ENCODE results near the gene CATSPER1.

DNA sequence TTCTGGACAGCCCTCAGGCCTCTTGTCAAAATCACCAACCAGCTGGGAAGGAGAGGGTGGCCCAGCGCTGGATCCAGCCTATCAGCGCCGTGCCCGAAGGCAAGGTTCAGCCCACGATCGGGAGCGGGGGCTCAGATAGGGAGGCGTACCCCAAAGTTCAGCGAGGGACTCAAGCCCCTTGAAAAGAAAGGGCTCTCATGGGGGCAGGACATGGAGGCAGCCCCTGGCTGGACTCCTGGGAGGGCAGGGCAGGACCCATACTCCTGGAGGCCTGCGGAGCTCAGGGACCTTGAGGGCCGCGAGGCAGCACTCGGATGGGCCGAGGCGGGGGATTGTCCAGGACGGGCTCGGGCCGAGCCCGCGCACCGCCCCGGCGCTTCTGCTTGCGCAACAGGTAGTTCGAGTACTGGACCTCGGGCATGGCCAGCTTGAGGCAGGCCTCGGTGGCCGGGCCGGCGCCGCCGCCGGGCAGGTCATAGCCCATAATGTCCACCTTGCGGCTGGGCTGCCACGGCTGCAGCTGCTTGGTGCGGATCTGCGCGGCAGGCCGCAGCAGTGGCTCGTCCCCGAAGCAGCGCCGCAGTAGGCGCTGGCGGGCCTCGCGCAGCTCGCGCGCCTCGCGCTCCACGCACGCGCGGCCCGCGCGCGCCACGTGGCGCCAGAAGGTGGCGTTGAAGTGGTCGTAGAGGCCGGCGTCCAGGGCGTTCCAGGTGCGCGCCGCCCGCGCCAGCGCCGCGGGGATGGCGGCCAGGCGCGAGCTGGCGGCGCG lies 16.1 kb upstream of the CATSPER1 start:
- TF ChIP-seq EP300 (IDR thresholded peaks at IDR 0.05) = no peak
- no peak for TF ChIP-seq CTCF (IDR thresholded peaks at IDR 0.05)
- no peak for TF ChIP-seq POLR2A (IDR thresholded peaks at IDR 0.05)
